ENCODE results near the gene MKKS.

- TF ChIP-seq EZH2phosphoT487 (IDR thresholded peaks at IDR 0.05; ENCODE audit: borderline replicate concordance, low read depth) = no peak
- TF ChIP-seq JUND (IDR thresholded peaks at IDR 0.05) = no peak
- TF ChIP-seq EP300 (IDR thresholded peaks at IDR 0.05; ENCODE audit: borderline replicate concordance in 1 of 2, low read depth in 1 of 2, low read length in 1 of 2) = no peak
Measured at GRCh38 chr20:10463622-10464021, 29.6 kb upstream of the MKKS start.
